NK-92 treated with Interleukin-12 subunit alpha and Interleukin-12 subunit beta, amount 100 ng/mL, for 24 hours (cell line): ENCODE data around the gene CDC123.
"Not testable (repeated sequence)": the region's sequence is repeated elsewhere in the genome, so short reads cannot be mapped to it uniquely, and the experiment has no call there.

Source experiments
- DNase-seq: peaks from one replicate; lab custom pipeline; 2025; lab: John Stamatoyannopoulos, UW

CDC123 gene, protein sequence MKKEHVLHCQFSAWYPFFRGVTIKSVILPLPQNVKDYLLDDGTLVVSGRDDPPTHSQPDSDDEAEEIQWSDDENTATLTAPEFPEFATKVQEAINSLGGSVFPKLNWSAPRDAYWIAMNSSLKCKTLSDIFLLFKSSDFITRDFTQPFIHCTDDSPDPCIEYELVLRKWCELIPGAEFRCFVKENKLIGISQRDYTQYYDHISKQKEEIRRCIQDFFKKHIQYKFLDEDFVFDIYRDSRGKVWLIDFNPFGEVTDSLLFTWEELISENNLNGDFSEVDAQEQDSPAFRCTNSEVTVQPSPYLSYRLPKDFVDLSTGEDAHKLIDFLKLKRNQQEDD

DNA sequence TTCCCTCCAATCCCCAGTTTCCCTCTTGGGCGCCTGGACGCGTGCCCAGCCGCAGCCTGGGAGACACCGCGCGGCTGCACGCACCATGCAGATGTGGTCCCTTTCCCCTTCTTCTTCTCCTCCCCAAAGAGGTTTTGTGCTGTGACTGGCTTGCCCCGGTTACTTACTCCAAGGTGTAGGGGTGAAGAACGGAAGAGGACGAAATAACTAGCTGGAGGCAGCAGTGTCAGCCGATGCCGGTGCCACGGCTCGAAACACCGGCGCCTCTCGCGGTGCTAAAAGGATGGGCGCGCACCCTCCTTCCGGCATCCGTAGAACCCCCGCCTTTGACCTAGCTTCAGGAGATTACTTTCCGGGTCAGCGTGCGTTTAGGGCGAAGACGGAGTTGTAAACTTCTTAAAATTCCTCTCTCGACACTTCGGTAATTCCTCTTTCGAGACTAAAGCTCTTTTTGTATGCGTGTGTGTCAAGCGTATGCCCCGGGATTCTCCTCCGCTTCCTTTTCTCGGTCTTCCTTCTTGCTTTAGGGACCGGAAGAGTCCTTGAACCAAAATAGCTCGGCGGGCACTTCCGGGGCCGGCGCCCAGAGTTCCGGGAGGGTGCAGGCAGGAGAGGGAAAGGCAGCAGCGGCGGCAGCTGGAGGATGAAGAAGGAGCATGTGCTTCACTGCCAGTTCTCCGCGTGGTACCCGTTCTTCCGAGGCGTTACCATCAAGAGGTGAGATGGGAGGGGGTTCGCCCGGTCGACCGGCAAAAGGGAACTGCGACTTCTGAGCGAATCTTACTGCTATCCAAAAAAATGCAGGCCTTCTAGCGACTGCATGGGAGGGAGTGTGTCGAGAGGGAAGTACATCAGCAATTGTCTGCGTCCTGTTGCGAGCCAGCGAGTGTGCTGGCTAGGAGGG lies at the start of gene CDC123, which contains the start of gene NUDT5:
TSS of gene CDC123 (plus strand) at position 586 of the 904 bp plus-strand sequence. CDS start at position 644, 58 bp downstream.
TSS of gene NUDT5 (minus strand) at position 289 of the 904 bp plus-strand sequence. CDS start 9,600 bp downstream, outside the sequence.
- DNase-seq = peak; percentile 62

DNA sequence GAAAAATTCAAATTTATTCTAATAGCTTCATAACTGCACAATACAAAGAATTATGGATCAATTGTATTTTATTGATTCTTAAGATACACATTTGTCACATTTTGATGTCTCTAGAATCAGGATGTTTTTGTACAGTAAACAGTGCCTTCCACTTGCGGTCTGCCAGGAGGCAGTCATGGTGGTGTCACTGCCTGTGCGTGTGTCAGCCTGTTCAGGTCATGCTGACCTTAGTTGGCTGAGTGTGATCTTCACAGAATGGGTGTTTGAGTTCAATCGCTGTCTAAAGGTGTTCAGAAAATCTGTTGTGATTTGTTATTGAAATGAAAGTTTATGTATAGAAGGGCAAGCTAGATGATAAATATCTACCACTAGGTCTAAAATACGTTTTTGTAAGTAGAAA lies 45.8 kb upstream of the CDC123 start:
- no peak for DNase-seq

DNA sequence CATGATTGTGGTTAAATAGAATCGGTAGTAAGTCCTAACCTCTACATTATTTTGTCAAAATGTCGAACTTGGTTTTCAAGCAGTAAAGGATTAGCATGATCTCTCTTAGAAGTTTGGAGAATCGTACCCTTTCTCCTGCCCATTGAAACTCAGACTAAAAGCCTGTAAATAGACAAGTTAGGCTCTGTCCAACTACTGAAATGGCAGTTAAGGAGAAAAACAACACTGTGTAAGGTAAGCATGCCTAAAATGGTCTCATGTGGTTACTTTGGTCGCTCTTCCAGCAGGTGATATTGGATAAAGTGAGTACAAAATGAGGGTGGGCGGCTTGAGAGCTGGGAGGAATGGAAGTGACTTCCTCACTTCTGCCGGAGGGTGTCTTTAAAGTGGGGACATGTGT lies 41.5 kb upstream of the CDC123 start:
- no peak for DNase-seq

DNA sequence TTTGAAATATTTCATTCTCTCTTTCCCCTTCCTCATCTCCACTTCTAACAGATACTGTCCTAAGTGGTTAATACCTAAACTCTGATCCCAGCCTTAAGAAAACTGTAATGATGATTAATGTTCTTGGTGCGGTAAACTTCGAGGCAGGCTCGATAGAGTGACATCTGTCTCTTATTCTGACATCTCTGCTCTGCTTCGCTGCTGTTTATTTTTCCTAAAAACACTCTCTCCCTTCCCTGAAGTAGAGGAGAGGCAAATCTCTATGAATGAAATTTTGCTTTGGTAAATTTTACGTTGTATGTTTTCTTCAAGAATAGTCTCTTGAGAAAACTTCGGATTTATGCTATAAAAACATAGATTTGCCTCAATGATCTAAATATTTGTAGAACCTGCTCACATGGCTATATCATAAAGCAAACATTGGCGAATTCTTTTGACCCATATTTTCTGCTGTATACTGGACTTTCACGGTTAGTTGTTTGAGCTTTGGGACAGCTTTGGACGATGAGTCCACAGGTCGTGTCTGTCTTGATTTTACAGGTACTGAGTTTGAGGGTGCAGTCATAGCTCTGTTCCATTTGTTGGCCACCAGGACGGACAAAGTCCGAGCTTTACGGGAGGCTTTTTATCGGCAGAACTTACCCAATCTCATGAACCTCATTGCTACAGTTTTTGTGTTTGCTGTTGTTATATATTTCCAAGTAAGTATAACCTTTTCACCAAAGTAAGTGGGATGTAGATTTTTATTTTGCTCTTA lies 39.4 kb upstream of the CDC123 start:
- DNase-seq = no peak

DNA sequence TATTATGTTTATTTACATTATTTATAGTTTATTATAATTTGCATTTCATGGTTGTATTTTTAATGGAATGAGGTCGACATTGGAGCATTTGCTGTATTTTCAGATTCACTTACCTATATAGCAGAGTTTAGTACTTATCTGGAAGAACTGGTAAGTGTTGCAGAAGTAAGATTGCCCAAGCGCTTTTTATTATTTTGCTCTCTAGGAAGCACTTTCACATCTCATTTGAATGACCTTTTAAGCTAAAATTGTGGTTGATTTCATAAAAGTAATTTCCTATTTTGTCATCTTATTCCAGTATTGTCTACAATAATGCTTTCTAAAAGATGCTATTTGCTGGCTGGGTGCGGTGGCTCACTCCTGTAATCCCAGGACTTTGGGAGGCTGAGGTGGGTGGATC lies 37.9 kb upstream of the CDC123 start:
- no peak for DNase-seq

DNA sequence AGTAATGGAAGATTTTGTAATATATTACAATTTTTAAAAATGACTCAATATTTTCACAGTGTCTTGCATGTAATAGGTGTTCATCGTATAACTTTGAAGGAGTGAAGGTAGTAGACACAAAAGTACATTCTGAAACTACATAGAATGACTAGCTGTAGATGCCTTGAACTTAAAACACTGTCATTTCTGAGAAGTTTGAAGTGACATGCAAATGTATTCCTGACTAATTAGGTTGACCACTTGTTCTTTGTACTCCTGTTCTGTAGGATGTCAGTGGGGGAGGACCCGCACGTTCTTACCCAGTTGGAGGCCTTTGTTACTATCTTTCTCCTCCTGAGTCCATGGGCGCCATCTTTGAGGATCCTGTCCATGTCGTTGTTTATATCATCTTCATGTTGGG lies 35.3 kb upstream of the CDC123 start:
- no peak for DNase-seq

DNA sequence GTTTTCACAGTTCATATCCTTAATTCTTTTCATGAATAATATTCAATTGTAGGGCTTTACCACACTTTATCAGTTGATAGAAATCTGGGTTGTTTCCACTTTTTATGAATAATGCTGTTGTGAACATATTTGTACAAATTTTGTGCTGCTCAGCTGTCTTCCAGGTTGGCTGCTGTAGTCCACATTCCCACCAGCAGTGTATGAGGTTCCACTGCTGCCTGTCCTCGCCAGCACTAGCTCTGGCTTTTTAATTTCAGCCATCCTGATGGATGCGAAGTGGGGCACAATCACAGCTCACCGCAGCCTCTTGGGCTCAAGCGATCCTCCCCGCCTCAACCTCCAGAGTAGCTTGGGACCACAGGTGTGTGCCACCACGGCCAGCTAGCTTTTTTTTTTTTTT lies 33.1 kb upstream of the CDC123 start:
- no peak for DNase-seq

DNA sequence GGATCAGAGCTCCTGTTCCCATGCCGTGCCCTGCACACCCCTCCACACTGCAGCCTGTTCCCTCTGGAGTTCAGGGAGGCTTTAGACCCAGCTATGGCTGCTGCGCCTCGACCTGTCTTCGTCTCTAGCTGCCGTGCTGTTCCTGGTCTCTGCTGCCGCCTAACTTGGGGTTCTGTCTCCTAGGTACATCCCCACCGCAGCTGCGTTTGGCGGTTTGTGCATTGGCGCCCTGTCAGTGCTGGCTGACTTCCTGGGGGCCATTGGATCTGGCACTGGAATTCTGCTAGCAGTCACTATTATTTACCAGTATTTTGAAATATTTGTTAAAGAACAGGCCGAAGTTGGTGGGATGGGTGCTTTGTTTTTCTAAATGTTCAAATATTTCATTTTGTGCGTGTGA lies 31.9 kb upstream of the CDC123 start:
- no peak for DNase-seq

DNA sequence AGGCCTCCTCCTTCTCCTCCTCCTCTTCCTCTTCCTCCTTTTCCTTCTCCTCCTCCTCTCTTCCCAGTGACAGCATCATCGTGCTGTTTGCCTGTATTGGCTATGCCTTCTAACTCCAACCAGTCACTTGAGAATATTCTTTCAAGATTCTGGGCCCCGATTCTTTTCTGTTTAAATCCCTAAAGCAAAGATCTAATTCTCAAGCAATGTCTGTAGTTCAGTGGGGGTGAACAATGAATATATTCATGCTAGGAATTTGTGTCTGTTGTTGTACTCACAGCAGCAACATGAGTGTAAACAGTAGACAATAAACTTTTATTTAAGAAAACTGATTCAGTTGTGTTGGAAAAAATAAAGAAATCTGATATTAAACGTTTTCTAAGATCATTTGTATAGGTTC lies 31.0 kb upstream of the CDC123 start:
- no peak for DNase-seq

DNA sequence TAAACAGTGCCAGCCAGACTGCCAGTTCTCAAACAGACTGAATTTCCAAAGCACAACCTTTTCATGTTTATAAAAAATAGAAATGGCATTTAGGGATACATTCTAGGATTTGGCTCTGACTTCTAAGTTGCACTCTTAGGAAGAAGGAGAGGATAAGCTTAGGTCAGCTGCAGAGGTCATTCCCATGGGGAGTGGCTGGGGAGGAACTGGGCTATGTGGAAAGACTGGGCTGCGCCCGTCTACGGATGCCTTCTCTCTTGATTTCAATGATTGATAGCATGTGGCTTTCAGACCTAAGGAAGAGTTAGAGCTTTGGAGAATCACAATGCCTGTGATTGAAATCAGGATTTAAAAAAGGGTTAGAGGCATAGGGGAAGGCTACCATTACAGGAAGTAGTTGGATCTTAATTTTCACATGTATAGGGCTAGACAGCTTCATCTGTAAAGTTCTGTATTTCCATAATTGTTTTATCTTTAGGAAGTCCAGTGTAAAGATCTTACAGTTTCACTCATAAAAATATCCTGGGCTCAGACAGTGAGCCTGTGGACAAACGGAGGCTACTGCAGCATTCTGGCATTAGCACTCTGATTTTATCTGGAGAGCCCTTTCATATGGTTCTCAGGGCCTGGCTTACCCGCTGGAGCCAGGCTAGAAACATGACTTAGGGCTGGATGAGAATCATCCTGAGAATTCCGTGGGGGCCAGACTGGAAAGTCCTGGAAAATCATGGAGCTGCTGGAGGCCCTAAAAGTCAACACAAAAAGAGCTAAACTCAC lies 29.8 kb upstream of the CDC123 start:
- no peak for DNase-seq

DNA sequence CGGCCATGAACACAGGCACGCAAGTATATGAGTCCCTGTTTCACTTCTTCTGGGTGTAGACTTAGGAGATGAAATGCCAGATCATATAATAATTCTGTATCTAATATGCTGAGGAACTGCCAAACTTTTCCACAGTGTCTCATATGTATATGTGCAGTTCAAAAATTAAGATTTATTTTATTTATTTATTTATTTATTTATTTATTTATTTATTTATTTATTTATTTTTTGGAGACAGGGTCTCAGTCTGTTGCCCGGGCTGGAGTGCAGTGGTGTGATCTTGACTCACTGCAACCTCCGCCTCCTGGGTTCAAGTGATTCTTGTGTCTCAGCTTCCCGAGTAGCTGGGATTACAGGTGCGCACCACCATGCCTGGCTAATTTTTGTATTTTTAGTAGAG lies 24.5 kb upstream of the CDC123 start:
- DNase-seq = not testable (repeated sequence)

DNA sequence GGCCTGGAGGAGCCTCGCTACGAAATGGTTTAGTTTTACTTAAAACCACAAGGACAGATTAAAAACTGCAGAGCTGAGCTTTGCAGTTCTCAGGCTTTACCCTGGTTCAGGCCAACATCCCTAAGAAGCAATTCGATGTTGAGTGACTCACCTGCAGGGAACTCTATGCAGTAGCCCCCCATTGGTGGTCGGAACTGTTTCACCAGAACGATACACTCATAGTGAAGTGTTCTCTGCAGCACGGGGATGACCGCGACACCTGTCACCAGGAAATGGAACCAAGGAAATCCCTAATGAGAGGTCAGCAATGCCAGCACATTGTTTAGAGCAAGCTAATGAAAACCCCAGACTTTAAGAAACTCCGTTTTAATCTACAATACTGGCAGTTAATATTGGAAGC lies 18.3 kb upstream of the CDC123 start:
- no peak for DNase-seq

DNA sequence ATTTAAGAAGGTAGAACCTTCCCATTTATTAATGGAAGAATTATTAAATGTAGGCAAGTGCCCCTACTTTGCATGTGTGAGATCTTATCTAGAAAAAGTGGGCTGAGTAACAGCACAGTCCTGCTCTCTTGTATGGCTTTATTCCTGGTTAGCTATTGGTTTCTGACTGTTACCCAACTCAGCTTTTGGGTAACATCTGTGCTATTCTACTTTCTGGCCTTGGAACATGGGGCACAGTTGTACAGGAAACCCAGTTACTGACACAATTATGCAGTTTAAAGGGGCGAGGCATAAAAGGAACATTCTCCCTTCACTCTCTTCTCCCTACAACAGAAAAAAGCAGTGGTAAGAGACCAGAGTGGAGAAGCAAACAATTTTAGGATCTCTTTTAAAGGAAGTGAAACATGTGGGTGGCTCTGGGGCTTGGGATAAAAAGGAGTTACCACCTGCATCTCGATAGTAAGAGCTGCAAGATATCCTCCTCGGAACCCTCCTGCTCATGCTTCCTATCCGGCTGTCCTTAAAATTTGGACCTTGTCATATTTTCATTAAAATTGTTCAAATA lies 16.3 kb upstream of the CDC123 start:
- DNase-seq = no peak

DNA sequence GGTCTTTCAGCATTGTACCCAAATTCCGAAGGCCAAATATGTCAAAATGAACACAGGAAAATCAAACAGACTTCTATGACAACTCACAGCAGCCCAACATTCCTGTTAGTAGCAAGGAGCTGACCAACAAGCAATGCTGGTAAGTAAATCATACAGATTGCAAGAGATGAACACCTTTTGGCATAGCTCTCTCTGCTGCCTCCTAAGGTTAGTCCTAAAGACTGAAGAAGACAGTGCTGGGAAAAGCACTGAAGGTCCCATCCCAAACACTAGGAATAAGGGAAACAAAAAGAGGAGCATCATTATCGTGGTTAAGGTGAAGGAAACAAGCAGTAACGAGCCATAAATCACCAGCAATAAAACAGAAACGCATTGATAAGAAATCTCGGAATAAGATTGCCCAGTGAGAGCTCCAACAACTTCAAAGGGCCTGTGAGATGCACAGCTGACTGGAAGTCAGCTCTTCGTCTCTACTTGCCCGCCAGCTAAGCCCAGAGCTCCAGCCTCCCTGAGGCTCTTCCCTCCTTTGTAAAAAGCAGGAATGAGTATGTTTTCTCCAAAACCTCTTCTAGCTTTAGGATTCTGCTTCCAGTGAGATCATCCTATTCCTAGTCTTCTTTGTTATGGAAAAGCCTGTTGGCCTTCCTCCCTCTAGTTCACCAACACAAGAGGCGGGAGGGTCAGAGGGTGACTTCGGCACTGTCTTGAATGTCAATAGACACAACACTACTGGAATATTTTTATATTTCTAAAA lies 15.6 kb upstream of the CDC123 start:
- no peak for DNase-seq

DNA sequence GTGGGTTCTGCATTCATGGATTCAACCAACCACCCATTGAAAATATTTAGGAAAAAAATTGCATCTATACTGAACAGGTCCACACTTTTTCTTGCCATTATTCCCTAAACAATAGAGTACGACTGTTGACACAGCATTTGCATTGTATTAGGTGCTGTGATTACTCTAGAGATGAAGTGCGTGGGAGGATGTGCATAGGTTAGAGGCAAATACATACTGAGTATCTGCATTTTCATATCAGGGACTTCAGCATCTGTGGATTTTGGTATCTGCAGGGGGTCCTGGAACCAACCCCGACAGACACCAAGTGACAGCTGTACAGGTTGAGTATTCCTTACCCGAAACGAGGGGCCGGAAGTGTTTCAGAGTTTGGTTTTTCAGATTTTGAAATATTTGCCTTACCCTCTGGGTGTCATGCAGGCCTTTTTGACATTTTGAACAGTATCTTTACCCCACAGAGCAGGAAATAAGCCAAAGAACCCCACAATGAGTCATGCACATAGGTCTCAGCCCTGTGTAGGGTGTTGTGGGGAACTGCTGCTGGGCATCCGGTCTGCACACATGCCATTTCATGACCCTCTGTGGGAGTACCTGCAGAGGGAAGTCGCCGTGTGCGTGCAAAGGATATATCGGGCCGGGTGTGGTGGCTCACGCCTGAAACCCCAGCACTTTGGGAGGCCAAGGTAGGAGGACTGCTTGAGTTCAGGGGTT lies 14.8 kb upstream of the CDC123 start:
- peak; percentile 43 for DNase-seq

DNA sequence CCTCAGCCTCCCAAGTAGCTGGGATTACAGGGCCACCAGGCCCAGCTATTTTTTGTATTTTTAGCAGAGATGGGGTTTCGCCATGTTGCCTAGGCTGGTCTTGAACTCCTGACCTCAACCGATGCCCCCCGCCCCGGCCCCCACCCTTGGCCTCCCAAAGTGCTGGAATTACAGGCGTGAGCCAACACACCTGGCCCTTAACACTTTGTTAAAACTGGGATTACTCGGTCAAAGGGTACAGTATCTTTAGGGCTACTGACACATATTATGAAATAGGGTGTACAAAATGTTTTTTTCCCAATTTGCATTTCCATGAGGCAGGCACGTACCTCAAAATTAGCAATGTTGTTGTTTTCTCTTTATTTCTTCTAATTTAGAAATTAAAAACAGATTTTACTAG lies 11.8 kb upstream of the CDC123 start:
- no peak for DNase-seq

DNA sequence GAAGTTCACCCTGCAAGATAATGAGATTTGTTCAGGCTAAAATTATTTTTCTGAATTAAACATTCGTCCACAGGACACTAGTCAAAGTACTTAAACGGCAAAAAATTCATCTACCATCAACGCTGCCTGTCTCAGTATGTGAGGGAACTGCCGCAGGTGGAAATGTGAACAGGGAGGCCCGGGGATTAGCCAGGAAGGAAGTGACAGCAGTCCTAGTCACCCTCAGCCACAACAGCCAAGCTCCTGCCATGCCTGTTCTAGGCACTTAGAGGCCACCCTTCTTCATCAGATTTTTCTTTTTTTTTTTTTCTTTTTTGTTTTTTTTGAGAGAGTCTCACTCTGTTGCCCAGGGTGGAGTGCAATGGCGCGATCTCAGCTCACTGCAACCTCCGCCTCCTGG lies 9.7 kb upstream of the CDC123 start:
- DNase-seq = no peak

DNA sequence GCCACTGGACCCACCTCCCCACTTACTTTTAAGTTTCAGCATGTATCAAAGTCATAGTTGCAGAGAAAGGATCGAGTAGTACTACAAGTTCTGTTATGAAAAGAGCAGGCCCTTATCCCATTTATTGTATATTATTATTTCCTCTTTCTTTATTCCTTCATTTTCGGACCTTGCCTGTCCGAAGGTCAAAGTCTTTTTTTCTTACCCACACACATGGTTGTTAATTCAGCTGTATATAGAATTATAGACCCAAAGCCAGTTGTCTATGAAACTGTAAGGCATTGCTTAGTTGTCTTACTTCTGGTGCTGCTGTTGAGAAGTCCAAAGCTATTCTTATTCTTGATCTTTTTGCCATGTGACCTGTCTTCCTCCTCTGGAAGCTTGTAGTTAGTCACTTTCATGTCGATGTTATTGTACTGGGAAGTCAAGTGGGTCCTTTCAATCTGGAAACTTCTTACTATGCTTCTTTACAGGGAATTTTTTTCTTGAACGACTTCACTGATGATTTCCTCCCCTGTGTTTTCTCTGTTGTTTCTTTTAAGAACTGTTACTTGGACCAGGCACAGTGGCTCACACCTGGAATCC lies 8.6 kb upstream of the CDC123 start:
- DNase-seq = no peak

DNA sequence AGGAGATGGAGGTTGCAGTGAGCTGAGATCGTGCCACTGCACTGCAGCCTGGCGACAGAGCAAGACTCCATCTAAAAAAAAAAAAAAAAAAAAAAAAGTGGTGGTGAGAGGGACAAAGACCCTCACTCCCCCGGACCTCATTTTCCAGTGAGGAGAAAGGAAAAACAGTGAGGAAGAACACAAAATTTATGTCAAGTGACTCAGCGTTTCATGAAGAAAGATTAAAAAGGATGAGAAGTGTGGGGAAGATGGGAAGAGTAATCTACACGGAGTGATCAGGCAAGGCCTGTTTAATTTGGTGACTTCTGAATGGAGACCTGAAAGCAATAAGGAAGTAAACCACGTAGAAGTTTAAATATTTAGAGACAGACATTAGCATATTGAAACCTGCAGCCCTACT lies 7.3 kb upstream of the CDC123 start:
- DNase-seq = no peak

DNA sequence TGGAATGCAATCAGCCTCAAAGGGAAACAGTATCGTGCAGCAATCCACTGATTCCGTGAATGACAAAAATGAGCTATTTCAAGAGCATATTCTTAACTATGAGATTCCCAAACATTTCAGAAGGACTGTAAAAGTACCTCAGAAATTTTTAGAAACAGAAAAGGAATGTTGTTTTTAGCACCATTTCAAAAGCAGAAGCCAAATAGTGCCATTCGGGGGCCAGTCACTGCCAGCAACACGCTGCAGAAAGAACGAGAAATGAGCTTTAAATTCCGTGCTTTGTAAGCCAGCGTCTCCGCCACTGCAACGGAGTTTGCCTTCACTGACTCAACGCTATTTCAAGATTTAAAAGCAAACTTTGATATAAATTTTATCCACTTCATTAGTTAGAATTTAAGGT lies 6.6 kb upstream of the CDC123 start:
- DNase-seq = no peak
